ENCODE data around the gene METTL5. TPM values are rescaled to one million over a fixed set of nuclear protein-coding genes. Genes with fewer than 3 reads are reported as not detected.

The METTL5 gene
- total RNA-seq, 1 donor from 2014 or later = 55.7 TPM

GRCh38 chr2:169765523-169765922 lies 59.2 kb downstream of the METTL5 start:
- DNase-seq (ENCODE audit: low read depth, low spot score) = no peak
- Mint-ChIP-seq H3K27me3 (ENCODE audit: low read depth) (no peaks in the 10 kb centered on the region), H3K27ac (ENCODE audit: unreplicated experiment) (no peak overlapping the region), H3K36me3 (ENCODE audit: low read depth) (peaks cover 30% of the 10 kb centered on the region), H3K4me3 (no peak overlapping the region), H3K9me3 (peaks cover 10% of the 10 kb centered on the region), H3K4me1 (no peaks in the 10 kb centered on the region)
- TF ChIP-seq CTCF (conservative IDR thresholded peaks at IDR 0.05) = no peak

- no peak for TF ChIP-seq CTCF (conservative IDR thresholded peaks at IDR 0.05)
- Mint-ChIP-seq H3K4me1 (no peaks in the 10 kb centered on the region), H3K27ac (ENCODE audit: unreplicated experiment) (no peak overlapping the region), H3K36me3 (ENCODE audit: low read depth) (peaks cover 40% of the 10 kb centered on the region), H3K9me3 (peaks cover 14% of the 10 kb centered on the region), H3K4me3 (no peak overlapping the region), H3K27me3 (ENCODE audit: low read depth) (no peaks in the 10 kb centered on the region)
- no peak for DNase-seq (ENCODE audit: low read depth, low spot score)
Measured at GRCh38 chr2:169761970-169762292, 62.8 kb downstream of the METTL5 start.

Other genes with a start within 250 kb of the METTL5 start
- 69.6 and 70.0 TPM in 2 replicates for gene PPIG, start 240.6 kb downstream of the METTL5 start, total RNA-seq
- gene CFAP210, start 130.5 kb downstream of the METTL5 start, total RNA-seq = 1.0 and 2.3 TPM in 2 replicates
- 8.3 and 8.6 TPM in 2 replicates for gene PHOSPHO2, start 130.4 kb downstream of the METTL5 start, total RNA-seq
- 67.0 and 67.2 TPM in 2 replicates for gene KLHL23, start 91.1 kb downstream of the METTL5 start, total RNA-seq
- 183 and 187 TPM in 2 replicates for gene SSB, start 26.0 kb downstream of the METTL5 start, total RNA-seq
- gene UBR3, start 2.5 kb upstream of the METTL5 start, total RNA-seq = 29.5 and 30.2 TPM in 2 replicates

Measured in neural crest cell (in vitro differentiated cells).